Upper lobe of left lung (tissue), 6 donors: ENCODE data around the gene ZNF584. TPM values are rescaled to one million over a fixed set of nuclear protein-coding genes. Genes with fewer than 3 reads are reported as not detected.
A peak's percentile ranks its signal among the peaks of the same experiment; 100 is the strongest.

Experiments used
- ATAC-seq, 2 donors: fragments of 200-7000 bp; cut with Tn5 transposase; one replicate each; pipeline ENCODE4 v1.9.1; 2022; ENCODE audit warnings: mild to moderate bottlenecking in 2 of 2, moderate library complexity in 2 of 2; ENCODE audit not compliant: low FRiP score in 2 of 2
- DNase-seq, 2 donors: peaks; one replicate each; pipeline ENCODE4 v3.0.0-alpha.2; 2019 to 2020
- H3K27ac ChIP-seq, 4 donors: fragments of 200-600 bp; sonication (generic); one replicate each; pipeline ENCODE4 v1.5.1; 2016 to 2019
- H3K27me3 ChIP-seq, 4 donors: fragments of 200-600 bp; sonication (generic); one replicate each; pipeline ENCODE4 v1.5.1; 2017 to 2019
- H3K36me3 ChIP-seq, 4 donors: fragments of 200-600 bp; sonication (generic); one replicate each; pipeline ENCODE4 v1.5.1; 2016 to 2019
- H3K4me1 ChIP-seq, 4 donors: fragments of 200-600 bp; sonication (generic); one replicate each; pipeline ENCODE4 v1.5.1; 2018 to 2019
- H3K4me3 ChIP-seq, 4 donors: fragments of 200-600 bp; sonication (generic); one replicate each; pipeline ENCODE4 v1.5.1; 2017 to 2019; ENCODE audit warnings: mild to moderate bottlenecking in 2 of 4, moderate library complexity in 1 of 4
- H3K9me3 ChIP-seq, 4 donors: fragments of 200-600 bp; sonication (generic); one replicate each; pipeline ENCODE4 v1.5.1; 2018 to 2019
- EP300 ChIP-seq, 4 donors: sonication (generic); formaldehyde crosslinking; IDR thresholded peaks; one replicate each; pipeline ENCODE4 v1.5.1; 2017; ENCODE audit warnings: antibody characterized with exemption in 4 of 4, control low read depth in 2 of 4
- POLR2A ChIP-seq, 4 donors: fragments of 450-650 bp; IDR thresholded peaks; one replicate each; pipeline ENCODE4 v1.5.1; 2016 to 2017; ENCODE audit warnings: antibody characterized with exemption in 4 of 4, mild to moderate bottlenecking in 2 of 4
- POLR2AphosphoS5 ChIP-seq, 2 donors: sonication (generic); formaldehyde crosslinking; IDR thresholded peaks; one replicate each; pipeline ENCODE4 v1.5.1; 2017; ENCODE audit warnings: antibody characterized with exemption in 2 of 2
- WGBS, 2 donors: methylation state at CpG; one replicate each; pipeline ENCODE4 v1.1.5; 2017 to 2018; 5-methylcytosine and 5-hydroxymethylcytosine counted together
- total RNA-seq, 6 donors: library from RNA; depleted of rRNA in 4 of 6; stranded (reverse); fragments of >200 nt in 4 of 6; gene quantifications; one replicate each; pipeline versions ENCODE4 v1.1.0 to v1.2.1, GENCODE V29; 2016 to 2021
- TF ChIP-seq, protein P1 (sequence below), 6 experiments: fragments of 450-650 bp in 4 of 6; fragments of 200-600 bp in 2 of 6; sonication (generic) in 2 of 6; IDR thresholded peaks; one replicate each; pipeline ENCODE4 v1.5.1; 2016 to 2019; ENCODE audit warnings: antibody characterized with exemption in 6 of 6
- donor health status: DM: no; HTN: no; CAD: no; lungs with moderate emphysema.
- donor health status: DM: no; HTN: yes; CAD: no; lungs with severe emphysema.

Gene ZNF584
- total RNA-seq, 6 donors from 2014 or later: 7.4 to 31.0 (median 13.1) TPM

DNA sequence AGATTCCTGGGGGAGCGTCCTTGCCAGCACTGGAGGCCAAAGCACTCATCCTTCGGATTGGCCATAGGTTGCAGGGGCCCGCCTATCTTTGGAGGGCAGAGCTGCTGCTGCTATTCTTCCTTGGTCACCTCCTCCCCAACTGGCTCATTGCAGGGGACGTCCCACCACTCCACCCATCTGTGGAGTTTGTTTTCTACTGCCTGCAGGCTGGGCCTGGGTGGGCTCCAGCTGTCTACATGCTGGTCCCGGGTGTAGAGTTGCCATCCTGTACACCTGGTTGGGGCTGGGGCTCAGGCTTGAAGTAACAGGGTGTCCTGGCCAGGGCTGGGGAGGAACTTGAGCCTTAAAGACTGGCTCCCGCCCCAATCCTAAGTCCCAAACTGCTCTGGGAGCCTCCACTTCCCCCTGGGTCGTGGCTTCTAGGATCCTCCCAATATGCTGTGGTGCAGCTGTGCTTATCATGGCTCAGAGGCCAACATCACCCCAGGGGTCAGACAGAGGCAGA, 10.9 kb upstream of the ZNF584 start:
- no peak for TF ChIP-seq EP300 (IDR thresholded peaks at IDR 0.05)
- TF ChIP-seq, protein P1, sequence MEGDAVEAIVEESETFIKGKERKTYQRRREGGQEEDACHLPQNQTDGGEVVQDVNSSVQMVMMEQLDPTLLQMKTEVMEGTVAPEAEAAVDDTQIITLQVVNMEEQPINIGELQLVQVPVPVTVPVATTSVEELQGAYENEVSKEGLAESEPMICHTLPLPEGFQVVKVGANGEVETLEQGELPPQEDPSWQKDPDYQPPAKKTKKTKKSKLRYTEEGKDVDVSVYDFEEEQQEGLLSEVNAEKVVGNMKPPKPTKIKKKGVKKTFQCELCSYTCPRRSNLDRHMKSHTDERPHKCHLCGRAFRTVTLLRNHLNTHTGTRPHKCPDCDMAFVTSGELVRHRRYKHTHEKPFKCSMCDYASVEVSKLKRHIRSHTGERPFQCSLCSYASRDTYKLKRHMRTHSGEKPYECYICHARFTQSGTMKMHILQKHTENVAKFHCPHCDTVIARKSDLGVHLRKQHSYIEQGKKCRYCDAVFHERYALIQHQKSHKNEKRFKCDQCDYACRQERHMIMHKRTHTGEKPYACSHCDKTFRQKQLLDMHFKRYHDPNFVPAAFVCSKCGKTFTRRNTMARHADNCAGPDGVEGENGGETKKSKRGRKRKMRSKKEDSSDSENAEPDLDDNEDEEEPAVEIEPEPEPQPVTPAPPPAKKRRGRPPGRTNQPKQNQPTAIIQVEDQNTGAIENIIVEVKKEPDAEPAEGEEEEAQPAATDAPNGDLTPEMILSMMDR (IDR thresholded peaks at IDR 0.05): no peak
- no peak for TF ChIP-seq POLR2A (IDR thresholded peaks at IDR 0.05)
- TF ChIP-seq POLR2AphosphoS5 (IDR thresholded peaks at IDR 0.05): no peak
- 50 to 59% methylated on average over 2 to 4 of the region's 7 CpGs for WGBS, 2 donors

DNA sequence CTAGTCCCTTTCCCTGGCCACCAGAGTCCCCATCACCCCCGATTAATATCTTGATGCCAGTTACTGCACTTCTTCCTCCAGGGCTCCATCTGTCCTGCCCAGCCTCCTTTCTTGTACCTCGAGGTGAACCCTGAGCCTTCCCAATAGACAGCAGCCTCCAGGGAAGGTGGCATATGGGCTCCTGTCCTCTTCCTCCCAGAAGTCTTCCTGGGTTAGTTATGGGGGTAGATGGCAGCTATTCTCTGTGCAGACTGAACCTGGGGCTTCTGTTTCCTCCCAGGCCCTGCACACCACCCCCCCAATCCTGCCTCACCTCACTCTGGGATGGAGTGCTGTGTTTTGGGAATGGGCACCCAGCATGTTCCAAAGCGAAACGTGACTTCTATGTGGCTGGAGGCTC, 10.4 kb upstream of the ZNF584 start:
- TF ChIP-seq POLR2A (IDR thresholded peaks at IDR 0.05) (no peak), POLR2AphosphoS5 (IDR thresholded peaks at IDR 0.05) (no peak), EP300 (IDR thresholded peaks at IDR 0.05) (no peak)
- TF ChIP-seq, protein P1 (IDR thresholded peaks at IDR 0.05): no peak
- Histone ChIP-seq H3K36me3 (peaks cover 11 to 24% (median 20%) of the 10 kb centered on the region in 4 donors), H3K4me3 (no peak overlapping the region), H3K27me3 (peaks cover 0 to 9% (median 4%) of the 10 kb centered on the region in 4 donors), H3K4me1 (peaks cover 18 to 43% (median 26%) of the 10 kb centered on the region in 4 donors), H3K27ac (no peak overlapping the region), H3K9me3 (no peaks in the 10 kb centered on the region)
- WGBS, 2 donors: 87 to 91% methylated on average over 4 of the region's 4 CpGs
- no peak for ATAC-seq
- DNase-seq: no peak

More for the DNA sequence above, 10.9 kb upstream of the ZNF584 start:
- DNase-seq: no peak
- H3K9me3 ChIP-seq: no peaks in the 10 kb centered on the region
- H3K36me3 ChIP-seq: peaks cover 12 to 29% (median 25%) of the 10 kb centered on the region in 4 donors
- no peak overlapping the region for H3K27ac ChIP-seq
- H3K4me1 ChIP-seq: peaks cover 18 to 43% (median 26%) of the 10 kb centered on the region in 4 donors
- H3K4me3 ChIP-seq: no peak overlapping the region
- ATAC-seq: no peak
- peaks cover 0 to 9% (median 4%) of the 10 kb centered on the region in 4 donors for H3K27me3 ChIP-seq

DNA sequence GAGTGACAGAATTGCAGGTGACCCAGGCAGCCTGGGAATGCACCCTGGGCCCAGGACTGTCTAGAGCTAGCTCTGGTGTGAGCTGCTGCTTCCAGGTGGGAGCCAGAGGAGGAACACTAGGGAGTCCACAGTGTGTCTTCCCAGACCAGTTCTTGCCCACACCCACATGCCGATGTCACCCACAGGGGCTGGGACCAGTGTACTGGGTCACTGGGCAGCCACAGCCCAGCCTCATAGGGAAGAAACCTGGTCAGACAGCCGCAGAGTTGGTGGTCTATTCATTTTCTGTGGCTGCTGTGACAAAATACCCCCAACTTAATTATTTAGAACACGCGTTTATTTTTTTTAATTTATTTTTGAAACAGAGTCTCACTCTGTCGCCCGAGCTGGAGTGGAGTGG, 9.9 kb upstream of the ZNF584 start:
- H3K9me3 ChIP-seq: no peaks in the 10 kb centered on the region
- H3K36me3 ChIP-seq: peaks cover 6 to 19% (median 15%) of the 10 kb centered on the region in 4 donors
- no peak for DNase-seq
- peaks cover 18 to 43% (median 26%) of the 10 kb centered on the region in 4 donors for H3K4me1 ChIP-seq
- WGBS, 2 donors: 90 to 96% methylated on average over 6 of the region's 6 CpGs
- no peak for ATAC-seq
- H3K27ac ChIP-seq: no peak overlapping the region
- TF ChIP-seq EP300 (IDR thresholded peaks at IDR 0.05) (no peak), POLR2A (IDR thresholded peaks at IDR 0.05) (no peak), POLR2AphosphoS5 (IDR thresholded peaks at IDR 0.05) (no peak)
- TF ChIP-seq, protein P1 (IDR thresholded peaks at IDR 0.05): no peak
- H3K27me3 ChIP-seq: peaks cover 0 to 9% (median 4%) of the 10 kb centered on the region in 4 donors
- H3K4me3 ChIP-seq: no peak overlapping the region

DNA sequence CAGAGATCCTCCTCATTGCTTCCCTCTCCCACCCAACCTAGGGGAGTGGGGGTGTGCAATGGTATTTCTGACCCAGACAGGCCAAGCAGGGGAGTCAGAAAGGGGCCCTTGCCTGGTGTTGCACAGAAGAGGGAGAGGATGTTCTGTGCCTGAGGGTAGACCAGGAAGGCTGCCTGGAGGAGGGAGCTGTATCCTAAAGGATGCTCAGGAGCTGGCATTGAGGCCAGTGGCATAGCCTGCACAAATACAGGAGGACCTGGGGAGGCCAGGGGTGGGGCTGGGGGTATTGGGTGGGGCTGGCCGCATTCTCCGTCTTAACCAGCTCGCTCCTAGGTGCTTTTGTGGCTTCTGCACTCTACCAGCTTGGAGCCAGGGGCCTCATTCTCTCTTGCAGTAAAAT, 8.5 kb upstream of the ZNF584 start:
- Histone ChIP-seq H3K4me1 (peaks cover 18 to 38% (median 26%) of the 10 kb centered on the region in 4 donors), H3K27ac (no peak overlapping the region), H3K36me3 (peaks cover 0 to 5% (median 2%) of the 10 kb centered on the region in 4 donors), H3K4me3 (no peak overlapping the region), H3K9me3 (no peaks in the 10 kb centered on the region), H3K27me3 (peaks cover 0 to 9% (median 4%) of the 10 kb centered on the region in 4 donors)
- no peak for ATAC-seq
- no peak for DNase-seq
- TF ChIP-seq POLR2A (IDR thresholded peaks at IDR 0.05): no peak
- TF ChIP-seq EP300 (IDR thresholded peaks at IDR 0.05): no peak
- TF ChIP-seq POLR2AphosphoS5 (IDR thresholded peaks at IDR 0.05): no peak
- WGBS, 2 donors: 100% methylated on average over 3 of the region's 3 CpGs

DNA sequence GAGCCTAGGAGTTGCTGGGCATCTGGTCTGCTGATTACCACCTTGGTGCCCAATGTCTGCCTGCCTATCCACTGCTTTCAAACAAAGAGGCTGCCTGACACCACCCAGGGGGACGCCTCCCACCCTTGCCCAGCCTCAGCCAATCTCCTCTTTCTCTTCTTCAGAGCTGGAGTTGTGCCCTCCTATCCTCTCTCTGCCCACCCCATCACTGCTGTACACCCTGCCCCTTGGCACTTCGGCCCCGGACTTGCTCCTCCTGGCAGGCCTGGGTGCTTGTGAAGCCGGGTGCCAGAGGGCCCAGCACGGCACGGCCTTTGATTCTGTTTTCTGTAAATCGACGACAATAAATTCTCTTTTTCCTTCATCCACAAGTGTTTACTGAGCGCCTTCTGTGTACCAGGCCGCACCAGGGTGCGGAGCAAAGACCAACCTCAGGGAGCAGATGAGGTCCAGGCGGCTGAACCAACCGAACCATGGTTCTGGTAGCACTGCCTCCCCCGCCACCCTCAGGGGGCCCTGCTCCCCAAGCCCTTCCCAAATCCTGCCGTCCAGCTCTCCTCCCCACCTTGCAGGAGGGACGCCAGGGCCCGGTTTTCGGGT, 8.0 kb upstream of the ZNF584 start:
- 57 to 58% methylated on average over 18 of the region's 18 CpGs for WGBS, 2 donors
- DNase-seq: peak in 1 of 2 donors; percentile 66
- no peaks in the 10 kb centered on the region for H3K9me3 ChIP-seq
- peak overlapping the region; percentile 57 to 70 (median 65) for H3K4me3 ChIP-seq
- peaks cover 0 to 9% (median 4%) of the 10 kb centered on the region in 4 donors for H3K27me3 ChIP-seq
- TF ChIP-seq POLR2AphosphoS5 (IDR thresholded peaks at IDR 0.05): no peak
- no peak for TF ChIP-seq POLR2A (IDR thresholded peaks at IDR 0.05)
- TF ChIP-seq EP300 (IDR thresholded peaks at IDR 0.05): no peak
- TF ChIP-seq, protein P1 (IDR thresholded peaks at IDR 0.05): no peak
- ATAC-seq: no peak
- peak overlapping the region in 2 of 4 donors; percentile 30 to 63 for H3K27ac ChIP-seq
- H3K36me3 ChIP-seq: peaks cover 0 to under 1% (median 0%) of the 10 kb centered on the region in 4 donors
- H3K4me1 ChIP-seq: peaks cover 18 to 33% (median 24%) of the 10 kb centered on the region in 4 donors
